Coronary artery (tissue), 2 donors: Measurements from ENCODE around the gene IRF6.

Source experiments
- DNase-seq: peaks from one replicate; pipeline ENCODE4 v3.0.0-alpha.2; 2017; ENCODE audit warnings: low spot score
- H3K27ac ChIP-seq, 2 donors: fragments of 200-600 bp; sonication (generic); one replicate each; pipeline ENCODE4 v1.5.1; 2016 to 2019
- H3K4me3 ChIP-seq: fragments of 200-600 bp; sonication (generic); 2 replicates; pipeline ENCODE4 v1.5.1; 2016; ENCODE audit warnings: mild to moderate bottlenecking, moderate library complexity
- CTCF ChIP-seq: fragments of 200-600 bp; sonication (generic); IDR thresholded peaks from one replicate; pipeline ENCODE4 v1.5.1; 2019; ENCODE audit warnings: antibody characterized with exemption

IRF6 gene

GRCh38 chr1:209831615-209832014 is 25.7 kb upstream of the IRF6 start:
- Histone ChIP-seq H3K27ac (no peak overlapping the region), H3K4me3 (no peak overlapping the region)
- DNase-seq, result no peak
- TF ChIP-seq CTCF, result no peak

- DNase-seq, result no peak
- no peak for TF ChIP-seq CTCF
- Histone ChIP-seq H3K4me3 (no peak overlapping the region), H3K27ac (no peak overlapping the region)
Observed at GRCh38 chr1:209830722-209831121, 24.8 kb upstream of the IRF6 start.

GRCh38 chr1:209829716-209830115 is 23.8 kb upstream of the IRF6 start:
- TF ChIP-seq CTCF, result no peak
- Histone ChIP-seq H3K27ac (no peak overlapping the region), H3K4me3 (no peak overlapping the region)
- no peak for DNase-seq

GRCh38 chr1:209827384-209828262 is 21.7 kb upstream of the IRF6 start, which contains the start of gene UTP25:
Gene UTP25 (plus strand): TSS chr1:209827972. CDS start chr1:209828064, 92 bp downstream.
- Histone ChIP-seq H3K27ac (peak within 1 kb of the TSS; percentile 39 to 82), H3K4me3 (peak within 1 kb of the TSS; percentile 92)
- peak; percentile 93 for DNase-seq
- TF ChIP-seq CTCF, result peak; percentile 46

GRCh38 chr1:209825591-209826434 is 19.9 kb upstream of the IRF6 start:
- TF ChIP-seq CTCF, result no peak
- Histone ChIP-seq H3K27ac (no peak overlapping the region), H3K4me3 (no peak overlapping the region)
- DNase-seq, result no peak

- no peak for DNase-seq
- peak; percentile 66 for TF ChIP-seq CTCF
- H3K4me3 ChIP-seq, result no peak overlapping the region
- H3K27ac ChIP-seq, result no peak overlapping the region
Observed at GRCh38 chr1:209823143-209824041, 17.4 kb upstream of the IRF6 start.
